ACC112 (cell line): ENCODE measurements around the gene SH3RF3.
"Not testable (repeated sequence)": the region's sequence is repeated elsewhere in the genome, so short reads cannot be mapped to it uniquely, and the experiment has no call there.

Source experiments
- H2AFZ ChIP-seq: fragments of 200-600 bp; sonication (generic); one replicate; pipeline ENCODE4 v1.6.0; 2017; ENCODE audit warnings: antibody characterized with exemption, low read length; ENCODE audit not compliant: unreplicated experiment
- H3K27ac ChIP-seq: fragments of 200-600 bp; sonication (generic); 2 replicates; pipeline ENCODE4 v1.5.1; 2014; ENCODE audit warnings: low read depth, mild to moderate bottlenecking, antibody characterized with exemption, low read length, moderate library complexity
- H3K27me3 ChIP-seq: fragments of 200-600 bp; sonication (generic); 2 replicates; pipeline ENCODE4 v1.6.1; 2014; ENCODE audit warnings: mild to moderate bottlenecking, antibody characterized with exemption, low read length, moderate library complexity, mixed read lengths; ENCODE audit not compliant: insufficient read depth
- H3K36me3 ChIP-seq: fragments of 200-600 bp; sonication (generic); 2 replicates; pipeline ENCODE4 v1.6.1; 2016; ENCODE audit warnings: mild to moderate bottlenecking, antibody characterized with exemption, low read length, moderate library complexity, mixed read lengths; ENCODE audit not compliant: insufficient read depth
- H3K4me1 ChIP-seq: fragments of 200-600 bp; sonication (generic); one replicate; pipeline ENCODE4 v1.6.1; 2016; ENCODE audit warnings: low read length, mixed read lengths; ENCODE audit not compliant: insufficient read depth, unreplicated experiment, control insufficient read depth
- H3K4me3 ChIP-seq: fragments of 200-600 bp; sonication (generic); 2 replicates; pipeline ENCODE4 v1.5.1; 2014; ENCODE audit warnings: mild to moderate bottlenecking, low read depth, low read length
- H3K79me2 ChIP-seq: fragments of 200-600 bp; sonication (generic); one replicate; pipeline ENCODE4 v1.6.0; 2016; ENCODE audit warnings: low read length; ENCODE audit not compliant: control insufficient read depth, unreplicated experiment, insufficient read depth

The SH3RF3 gene

DNA sequence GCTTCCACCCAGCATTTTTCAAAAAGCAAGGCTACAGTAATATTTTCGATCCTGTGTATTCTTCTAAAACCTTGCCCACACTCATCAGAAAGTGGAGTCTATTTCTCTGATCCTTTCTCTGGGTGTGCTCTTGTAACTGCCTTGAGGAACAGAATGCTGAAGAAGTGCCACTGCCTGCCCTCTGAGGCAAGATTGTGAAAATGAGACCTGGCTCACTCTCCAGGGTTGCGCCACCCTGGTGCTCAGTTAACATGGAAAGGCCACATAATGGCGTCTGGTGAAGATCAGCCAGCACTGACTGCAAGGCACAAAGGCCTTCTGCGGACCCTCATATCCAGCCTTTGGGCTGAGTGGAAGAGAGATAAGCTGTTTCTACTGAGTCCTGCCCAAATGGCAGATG lies 11.2 kb upstream of the SH3RF3 start:
- Histone ChIP-seq H3K79me2 (no peaks in the 10 kb centered on the region), H2AFZ (no peak overlapping the region), H3K36me3 (no peaks in the 10 kb centered on the region), H3K4me1 (no peaks in the 10 kb centered on the region), H3K4me3 (no peak overlapping the region), H3K27ac (no peak overlapping the region), H3K27me3 (peaks cover 32% of the 10 kb centered on the region)

DNA sequence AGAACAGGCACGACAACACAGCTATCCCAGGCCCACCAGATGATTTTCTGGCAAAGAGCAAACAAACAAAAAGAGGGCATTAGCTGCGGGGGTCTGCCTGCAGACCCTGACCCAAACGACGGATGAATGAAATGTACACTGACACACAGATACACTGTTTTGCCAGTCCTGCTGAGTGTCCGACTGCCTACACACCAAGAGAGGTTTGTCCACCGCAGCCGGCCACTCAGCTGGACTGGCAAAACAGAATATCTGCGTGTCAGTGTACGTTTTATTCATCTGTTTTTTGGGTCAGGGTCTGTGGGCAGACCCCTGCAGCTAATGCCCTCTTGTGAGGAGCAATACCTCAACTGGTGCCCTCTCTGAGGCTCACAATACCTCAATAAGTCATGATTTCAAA lies 10.7 kb upstream of the SH3RF3 start:
- Histone ChIP-seq H3K79me2 (no peaks in the 10 kb centered on the region), H3K4me3 (no peak overlapping the region), H3K36me3 (no peaks in the 10 kb centered on the region), H3K27ac (no peak overlapping the region), H2AFZ (no peak overlapping the region), H3K4me1 (no peaks in the 10 kb centered on the region), H3K27me3 (peaks cover 34% of the 10 kb centered on the region)

DNA sequence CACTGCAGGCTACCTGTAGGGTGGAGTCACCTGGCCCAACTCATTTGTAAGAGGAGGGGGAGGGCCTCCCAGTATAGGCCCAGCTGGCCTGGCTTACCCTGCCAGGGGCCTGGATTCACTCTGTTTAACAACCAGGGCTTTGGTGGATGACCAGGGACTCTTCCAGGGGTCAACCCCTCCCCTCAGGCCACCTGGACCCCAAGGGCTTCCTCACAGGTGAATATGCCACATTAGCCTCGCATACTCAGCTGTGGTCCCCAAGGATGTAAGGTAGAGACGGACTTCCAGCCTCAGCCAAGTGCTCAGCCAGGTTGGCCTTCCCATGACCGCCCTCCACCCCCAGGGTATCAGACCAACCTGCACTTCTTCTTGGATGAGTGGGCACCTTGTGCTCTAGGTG lies 8.8 kb upstream of the SH3RF3 start:
- Histone ChIP-seq H3K27ac (no peak overlapping the region), H2AFZ (no peak overlapping the region), H3K36me3 (no peaks in the 10 kb centered on the region)

DNA sequence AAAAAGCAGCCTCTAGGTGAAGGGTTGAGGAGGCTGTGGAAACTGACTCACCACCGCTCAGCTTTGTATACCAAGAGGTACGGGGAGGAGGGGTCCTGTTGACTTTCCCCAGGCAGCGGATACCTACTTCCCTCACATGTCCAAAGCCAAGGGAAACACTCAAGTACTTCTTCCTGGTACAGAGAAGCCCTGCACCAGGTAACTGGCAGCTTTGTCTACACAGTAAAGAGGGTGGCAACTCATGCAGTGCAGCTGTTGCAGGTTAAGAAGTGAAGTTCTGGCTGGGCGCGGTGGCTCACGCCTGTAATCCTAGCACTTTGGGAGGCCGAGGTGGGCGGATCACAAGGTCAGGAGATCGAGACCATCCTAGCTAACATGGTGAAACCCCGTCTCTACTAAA lies 8.3 kb upstream of the SH3RF3 start:
- not testable (repeated sequence) for H3K79me2 ChIP-seq, H3K27ac ChIP-seq, H3K4me3 ChIP-seq, H3K36me3 ChIP-seq, H2AFZ ChIP-seq
- peaks cover 37% of the 10 kb centered on the region for H3K27me3 ChIP-seq
- H3K4me1 ChIP-seq: peaks cover 11% of the 10 kb centered on the region

More for the DNA sequence above, 8.8 kb upstream of the SH3RF3 start:
- peaks cover 37% of the 10 kb centered on the region for H3K27me3 ChIP-seq
- H3K4me3 ChIP-seq: no peak overlapping the region
- H3K4me1 ChIP-seq: peaks cover 7% of the 10 kb centered on the region
- H3K79me2 ChIP-seq: no peaks in the 10 kb centered on the region

DNA sequence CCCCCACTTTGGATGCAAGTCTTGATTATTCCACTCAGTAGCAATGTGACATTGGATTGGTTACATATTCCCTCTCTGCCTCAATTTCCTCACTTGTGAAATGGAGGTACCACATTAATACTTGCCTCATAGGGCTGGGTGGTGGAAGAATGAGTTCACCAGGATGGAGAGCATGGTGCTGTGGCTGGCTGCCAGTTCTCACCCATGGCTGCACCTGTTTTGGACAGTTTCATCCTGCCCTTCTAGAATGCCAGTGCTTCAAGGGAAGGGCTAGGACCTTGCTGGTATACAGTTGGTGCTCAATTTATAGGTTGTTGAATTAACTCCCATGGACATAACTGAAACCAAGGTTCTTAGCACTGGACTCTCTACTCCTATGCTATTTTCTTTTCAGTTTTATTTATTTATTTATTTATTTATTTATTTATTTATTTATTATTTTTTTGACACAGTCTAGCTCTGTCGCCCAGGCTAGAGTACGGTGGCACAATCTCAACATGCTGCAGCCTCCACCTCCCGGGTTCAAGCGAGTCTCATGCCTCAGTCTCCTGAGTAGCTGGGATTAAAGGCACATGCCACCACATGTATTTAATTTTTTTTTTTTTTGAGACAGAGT lies 5.3 kb upstream of the SH3RF3 start:
- no peak overlapping the region for H3K27ac ChIP-seq
- H3K79me2 ChIP-seq: peaks cover 4% of the 10 kb centered on the region
- H3K4me3 ChIP-seq: no peak overlapping the region
- H3K27me3 ChIP-seq: peaks cover 27% of the 10 kb centered on the region
- H2AFZ ChIP-seq: no peak overlapping the region
- H3K36me3 ChIP-seq: no peaks in the 10 kb centered on the region
- peaks cover 25% of the 10 kb centered on the region for H3K4me1 ChIP-seq

DNA sequence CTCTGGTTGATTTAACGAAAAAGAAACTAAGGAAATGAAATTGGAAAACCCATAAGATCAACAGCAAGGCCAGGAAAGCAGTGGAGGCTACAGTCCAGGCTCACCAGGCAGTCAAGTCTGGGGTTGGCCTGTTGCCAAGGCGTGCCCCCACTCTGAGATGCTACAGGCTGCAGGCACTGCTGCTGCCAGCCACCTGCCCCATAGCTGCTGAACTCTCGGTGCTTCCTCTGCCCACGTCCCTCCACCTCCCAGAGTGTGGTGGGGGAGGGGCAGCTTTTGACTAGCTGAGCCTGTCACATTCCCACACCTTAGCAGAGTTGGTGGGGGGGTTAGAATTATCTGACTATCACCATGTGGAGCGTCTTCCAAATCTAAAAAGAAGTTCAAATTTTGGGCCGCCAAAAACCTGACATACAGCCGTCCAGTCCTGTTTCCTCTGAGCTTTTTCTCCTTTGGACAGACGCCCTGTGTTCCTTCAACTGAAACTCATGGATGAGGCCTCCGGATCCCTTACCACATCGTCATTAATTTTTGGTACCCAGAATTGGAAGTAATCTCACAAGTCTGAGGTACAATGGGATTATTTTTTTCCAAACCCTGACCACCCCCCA lies 3.9 kb upstream of the SH3RF3 start:
- peak overlapping the region; percentile 69 for H3K27ac ChIP-seq
- H3K4me1 ChIP-seq: peaks cover 25% of the 10 kb centered on the region
- no peak overlapping the region for H2AFZ ChIP-seq
- peak overlapping the region; percentile 41 for H3K4me3 ChIP-seq
- H3K79me2 ChIP-seq: peaks cover 18% of the 10 kb centered on the region
- H3K36me3 ChIP-seq: no peaks in the 10 kb centered on the region
- peaks cover 23% of the 10 kb centered on the region for H3K27me3 ChIP-seq

DNA sequence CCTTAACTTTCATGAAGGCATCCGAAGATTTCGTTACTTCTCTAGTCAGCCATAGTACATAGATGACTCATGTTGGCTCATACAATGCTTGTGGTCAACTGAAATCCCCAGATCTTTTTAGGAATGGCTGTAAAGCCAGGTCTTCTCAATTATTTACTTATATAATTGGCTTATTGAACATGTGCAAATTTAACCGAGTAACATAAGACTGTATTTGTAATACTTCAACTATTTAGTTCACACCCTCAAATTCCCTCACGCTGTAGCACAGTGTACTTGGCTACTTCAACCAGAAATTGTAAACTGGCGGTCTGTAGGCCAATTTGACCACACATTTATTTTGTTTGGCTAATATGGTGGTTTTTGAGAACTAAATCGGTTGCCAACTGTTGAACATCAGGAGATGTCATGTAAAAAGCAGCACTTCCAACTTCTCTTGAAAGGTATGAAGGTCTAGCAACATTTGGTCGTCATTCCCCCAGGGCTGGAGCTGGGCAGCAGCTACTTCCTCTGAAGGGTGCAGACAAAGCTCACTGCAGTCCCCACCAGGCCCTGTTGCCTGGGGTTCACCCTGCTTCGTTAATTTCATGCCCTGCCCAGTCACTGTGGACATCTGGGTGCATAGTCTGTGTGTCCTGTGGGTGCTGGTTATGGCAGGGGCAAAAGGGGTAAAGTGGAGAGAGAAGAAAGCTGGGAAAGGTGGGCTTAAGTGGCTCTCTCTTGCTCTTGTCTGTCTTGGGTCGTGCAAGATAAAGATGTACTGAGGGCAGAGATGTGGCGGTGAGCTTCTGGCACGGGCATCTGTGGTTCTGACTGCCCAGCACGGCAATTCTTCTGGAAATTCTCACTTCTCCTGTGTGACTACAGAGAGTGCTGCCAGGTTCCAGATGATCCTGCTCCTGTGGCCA lies 3.2 kb upstream of the SH3RF3 start:
- Histone ChIP-seq H3K4me3 (peak overlapping the region; percentile 41), H3K27ac (peak overlapping the region; percentile 69)

DNA sequence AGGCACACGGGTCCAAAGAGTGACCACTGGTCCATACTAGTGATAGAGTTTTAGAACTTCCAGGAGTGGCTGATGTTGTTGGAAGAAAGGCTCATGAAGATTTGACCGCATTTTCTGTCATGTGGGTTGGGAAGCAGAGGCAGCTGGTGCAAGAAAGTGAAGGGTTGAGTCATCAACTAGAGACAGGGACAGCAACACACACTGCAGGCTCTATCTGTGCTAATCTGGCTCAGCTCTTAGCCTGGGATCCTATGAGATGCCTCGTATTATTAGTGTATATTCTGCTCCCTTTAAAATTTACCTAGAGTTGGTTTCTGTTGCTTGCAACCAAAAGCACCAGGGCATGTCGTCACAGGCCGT lies 2.5 kb upstream of the SH3RF3 start:
- peak overlapping the region; percentile 41 for H3K4me3 ChIP-seq
- no peak overlapping the region for H2AFZ ChIP-seq
- peaks cover 19% of the 10 kb centered on the region for H3K27me3 ChIP-seq
- no peaks in the 10 kb centered on the region for H3K36me3 ChIP-seq
- H3K79me2 ChIP-seq: peaks cover 32% of the 10 kb centered on the region
- peaks cover 31% of the 10 kb centered on the region for H3K4me1 ChIP-seq
- H3K27ac ChIP-seq: peak overlapping the region; percentile 69

More for the DNA sequence above, 3.2 kb upstream of the SH3RF3 start:
- Histone ChIP-seq H3K36me3 (no peaks in the 10 kb centered on the region), H3K79me2 (peaks cover 26% of the 10 kb centered on the region), H3K27me3 (peaks cover 23% of the 10 kb centered on the region), H3K4me1 (peaks cover 25% of the 10 kb centered on the region), H2AFZ (no peak overlapping the region)

DNA sequence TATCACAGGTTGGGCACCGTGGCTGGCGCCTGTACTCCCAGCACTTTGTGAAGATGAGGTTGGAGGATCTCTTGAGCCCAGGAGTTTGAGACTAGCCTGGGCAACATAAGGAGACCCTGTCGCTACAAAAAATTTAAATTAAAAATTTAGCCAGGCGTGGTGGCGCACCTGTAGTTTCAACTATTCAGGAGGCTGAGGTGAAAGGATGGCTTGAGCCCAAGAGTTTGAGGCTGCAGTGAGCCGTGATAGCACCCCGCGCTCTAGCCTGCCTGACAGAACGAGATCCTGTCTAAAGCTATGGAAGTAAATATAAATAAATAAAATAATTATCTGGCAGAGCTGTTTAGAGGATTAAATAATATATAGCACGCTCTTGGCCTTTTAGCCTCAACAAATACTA lies 1.4 kb upstream of the SH3RF3 start:
- H3K27me3 ChIP-seq: peaks cover 8% of the 10 kb centered on the region; the same call in 1 of the 2 replicates
- peak overlapping the region; percentile 89 for H3K4me3 ChIP-seq
- peaks cover 43% of the 10 kb centered on the region for H3K79me2 ChIP-seq
- no peak overlapping the region for H3K27ac ChIP-seq
- peaks cover 39% of the 10 kb centered on the region for H3K4me1 ChIP-seq
- H2AFZ ChIP-seq: no peak overlapping the region
- H3K36me3 ChIP-seq: no peaks in the 10 kb centered on the region

DNA sequence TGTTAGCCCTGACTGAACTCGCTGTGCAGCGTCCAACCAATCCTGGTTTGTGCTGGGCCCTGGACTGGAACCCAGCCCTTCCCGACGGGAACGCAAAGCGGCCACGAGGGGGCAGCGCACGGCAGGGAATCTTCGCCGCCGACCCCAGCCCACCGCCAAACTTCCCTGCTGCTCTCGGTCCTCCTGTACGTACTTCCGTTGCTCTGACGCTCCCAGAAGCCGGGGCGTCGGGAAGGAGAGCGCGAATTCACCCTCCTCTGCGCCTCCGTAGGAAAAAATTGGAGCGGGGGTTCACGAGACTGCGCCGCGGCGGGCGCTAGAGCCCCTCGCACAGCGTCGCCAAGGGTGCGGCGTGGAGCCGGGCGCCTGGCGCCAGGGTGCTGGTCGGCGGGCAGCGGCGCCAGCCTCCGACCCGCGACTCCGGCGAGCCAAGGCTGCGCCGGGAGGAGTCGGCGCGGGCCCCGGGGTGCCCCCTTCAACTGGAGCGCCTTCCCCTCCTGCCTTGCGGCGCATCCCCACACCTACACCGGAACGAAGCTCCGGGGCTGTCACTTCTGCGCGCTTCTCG lies 873 bp upstream of the SH3RF3 start:
- H3K79me2 ChIP-seq: peaks cover 49% of the 10 kb centered on the region
- peaks cover 44% of the 10 kb centered on the region for H3K4me1 ChIP-seq
- peak overlapping the region; percentile 89 for H3K4me3 ChIP-seq
- no peaks in the 10 kb centered on the region for H3K36me3 ChIP-seq
- peak overlapping the region; percentile 50 for H3K27ac ChIP-seq
- 0 out of 2 replicates have a peak, but pooled peaks cover 3% of the 10 kb centered on the region for H3K27me3 ChIP-seq
- peak overlapping the region; percentile 48 for H2AFZ ChIP-seq
